Panc1 (cell line): Measurements from ENCODE around the gene ASPRV1. TPM values are rescaled to one million over a fixed set of nuclear protein-coding genes. Genes with fewer than 3 reads are reported as not detected.

Experiments
- ATAC-seq: fragments of 200-7000 bp; cut with Tn5 transposase; 2 replicates; pipeline ENCODE4 v1.9.1; 2020; ENCODE audit warnings: mild to moderate bottlenecking, moderate library complexity
- BruUV-seq: library from RNA; stranded (reverse); fragments of 400-500 nt; replicated peaks from 2 replicates; lab custom pipeline; 2021; lab: Mats Ljungman, UMichigan
- CTCF ChIA-PET: fragments of 300-600 bp; sonication (Branson Sonifier 250); formaldehyde crosslinking; loops from one replicate; lab custom pipeline; 2022; ENCODE audit warnings: antibody characterized with exemption; lab: Charles Lee
- POLR2A ChIA-PET: fragments of 300-600 bp; sonication (Branson Sonifier 250); formaldehyde crosslinking; loops from one replicate; lab custom pipeline; 2022; ENCODE audit warnings: antibody characterized with exemption; lab: Charles Lee
- DNase-seq: peaks from one replicate; pipeline ENCODE4 v3.0.0-alpha.2; 2010; ENCODE audit warnings: low read depth, low spot score
- H3K27ac ChIP-seq: 2 replicates; pipeline ENCODE4 v1.5.1; 2011; ENCODE audit warnings: mild to moderate bottlenecking, low read length, inconsistent platforms
- H3K27me3 ChIP-seq: fragments of 200-500 bp; sonication (Bioruptor generic); 2 replicates; pipeline ENCODE4 v1.6.0; 2014; ENCODE audit warnings: low read length, inconsistent platforms; ENCODE audit not compliant: control insufficient read depth, insufficient read depth
- H3K36me3 ChIP-seq: fragments of 200-500 bp; sonication (Bioruptor generic); 2 replicates; pipeline ENCODE4 v1.5.1; 2014; ENCODE audit warnings: inconsistent platforms, mild to moderate bottlenecking, low read length, moderate library complexity; ENCODE audit not compliant: control insufficient read depth, insufficient read depth
- H3K4me1 ChIP-seq: 2 replicates; pipeline ENCODE4 v1.5.1; 2011; ENCODE audit warnings: inconsistent platforms, mild to moderate bottlenecking, low read length, moderate library complexity; ENCODE audit not compliant: control insufficient read depth, insufficient read depth
- H3K4me3 ChIP-seq, 2 experiments: 2 replicates each; pipeline ENCODE4 v1.5.1; 2011 to 2012; ENCODE audit warnings: low read depth in 2 of 2, low read length in 2 of 2, mild to moderate bottlenecking in 2 of 2, inconsistent platforms in 1 of 2, moderate library complexity in 1 of 2
- H3K9me3 ChIP-seq: fragments of 200-500 bp; sonication (Bioruptor generic); 2 replicates; pipeline ENCODE4 v1.5.1; 2014; ENCODE audit warnings: low read depth, mild to moderate bottlenecking, inconsistent platforms, low read length, moderate library complexity; ENCODE audit not compliant: control insufficient read depth, insufficient read depth
- POLR2AphosphoS5 ChIP-seq: IDR thresholded peaks from 2 replicates; pipeline ENCODE4 v1.6.1; 2012; ENCODE audit warnings: mild to moderate bottlenecking, low read depth, low read length, moderate library complexity
- SIN3A ChIP-seq: IDR thresholded peaks from 2 replicates; pipeline ENCODE4 v1.6.1; 2012; ENCODE audit warnings: low read depth, mild to moderate bottlenecking, low read length, moderate library complexity, borderline replicate concordance; ENCODE audit not compliant: insufficient read depth
- TCF7L2 ChIP-seq: IDR thresholded peaks from 2 replicates; pipeline ENCODE4 v1.6.1; 2011; ENCODE audit warnings: mild to moderate bottlenecking, low read depth, low read length, inconsistent platforms
- in situ Hi-C: cut with HindIII; loops from 2 replicates; pipeline ENCODE4 v1.10.0; 2016; ENCODE audit warnings: low sequenced_read_pairs, low pct_unique_long_range_greater_than_20kb
- intact Hi-C: fragments of 100-400 bp; cut with micrococcal nuclease; formaldehyde crosslinking; loops from one replicate; pipeline ENCODE4 v1.10.0; 2022; ENCODE audit not compliant: unreplicated experiment
- total RNA-seq: library from RNA; stranded (reverse); gene quantifications from one replicate; pipeline ENCODE4 v1.2.1, GENCODE V29; 2021; ENCODE audit not compliant: unreplicated experiment
- TF ChIP-seq, protein P1 (sequence below), 2 experiments: IDR thresholded peaks; 2 replicates each; pipeline ENCODE4 v1.6.1; 2011 to 2012; ENCODE audit warnings: low read depth in 2 of 2, control low read depth in 1 of 2, low read length in 1 of 2, mild to moderate bottlenecking in 1 of 2, moderate library complexity in 1 of 2; ENCODE audit not compliant: insufficient read depth in 1 of 2
- TF ChIP-seq, protein P2 (sequence below): fragments of 450-650 bp; IDR thresholded peaks from 2 replicates; pipeline ENCODE4 v1.5.1; 2017; ENCODE audit warnings: mild to moderate bottlenecking

ASPRV1 gene
- total RNA-seq, 1 experiment from 2014 or later: 0.21 TPM

DNA sequence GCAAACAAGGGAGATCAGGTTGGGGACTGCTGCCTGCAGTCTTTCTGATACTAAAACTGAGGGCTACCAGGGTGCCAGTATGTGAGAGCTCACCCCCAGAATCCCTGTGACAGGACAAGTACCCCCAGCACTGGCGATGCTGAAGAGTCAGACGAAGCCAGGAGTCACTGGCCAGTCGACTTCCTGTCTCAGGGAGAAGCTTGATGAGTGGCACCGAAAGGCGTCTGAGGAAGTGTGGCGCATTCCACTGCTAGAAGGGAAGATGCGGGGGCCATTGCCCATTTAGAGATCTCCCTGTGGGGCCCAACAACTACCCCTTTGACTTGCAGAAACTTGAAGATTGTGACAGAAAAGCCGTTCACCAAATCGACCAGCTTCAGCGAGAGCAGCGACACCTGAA is 24.5 kb downstream of the ASPRV1 start:
- Histone ChIP-seq H3K27me3 (no peaks in the 10 kb centered on the region), H3K27ac (no peak overlapping the region), H3K9me3 (no peaks in the 10 kb centered on the region), H3K4me1 (0 out of 2 replicates have a peak, but pooled peaks cover 4% of the 10 kb centered on the region), H3K4me3 (no peak overlapping the region), H3K36me3 (no peaks in the 10 kb centered on the region)
- ChIA-PET POLR2A (no interaction called here), CTCF (no interaction called here)
- DNase-seq: no peak
- in situ Hi-C loops (no loop called here), intact Hi-C loops (no loop called here)
- BruUV-seq: no TSS peak
- TF ChIP-seq SIN3A (no peak), TCF7L2 (no peak), POLR2AphosphoS5 (no peak)
- TF ChIP-seq, protein P1, sequence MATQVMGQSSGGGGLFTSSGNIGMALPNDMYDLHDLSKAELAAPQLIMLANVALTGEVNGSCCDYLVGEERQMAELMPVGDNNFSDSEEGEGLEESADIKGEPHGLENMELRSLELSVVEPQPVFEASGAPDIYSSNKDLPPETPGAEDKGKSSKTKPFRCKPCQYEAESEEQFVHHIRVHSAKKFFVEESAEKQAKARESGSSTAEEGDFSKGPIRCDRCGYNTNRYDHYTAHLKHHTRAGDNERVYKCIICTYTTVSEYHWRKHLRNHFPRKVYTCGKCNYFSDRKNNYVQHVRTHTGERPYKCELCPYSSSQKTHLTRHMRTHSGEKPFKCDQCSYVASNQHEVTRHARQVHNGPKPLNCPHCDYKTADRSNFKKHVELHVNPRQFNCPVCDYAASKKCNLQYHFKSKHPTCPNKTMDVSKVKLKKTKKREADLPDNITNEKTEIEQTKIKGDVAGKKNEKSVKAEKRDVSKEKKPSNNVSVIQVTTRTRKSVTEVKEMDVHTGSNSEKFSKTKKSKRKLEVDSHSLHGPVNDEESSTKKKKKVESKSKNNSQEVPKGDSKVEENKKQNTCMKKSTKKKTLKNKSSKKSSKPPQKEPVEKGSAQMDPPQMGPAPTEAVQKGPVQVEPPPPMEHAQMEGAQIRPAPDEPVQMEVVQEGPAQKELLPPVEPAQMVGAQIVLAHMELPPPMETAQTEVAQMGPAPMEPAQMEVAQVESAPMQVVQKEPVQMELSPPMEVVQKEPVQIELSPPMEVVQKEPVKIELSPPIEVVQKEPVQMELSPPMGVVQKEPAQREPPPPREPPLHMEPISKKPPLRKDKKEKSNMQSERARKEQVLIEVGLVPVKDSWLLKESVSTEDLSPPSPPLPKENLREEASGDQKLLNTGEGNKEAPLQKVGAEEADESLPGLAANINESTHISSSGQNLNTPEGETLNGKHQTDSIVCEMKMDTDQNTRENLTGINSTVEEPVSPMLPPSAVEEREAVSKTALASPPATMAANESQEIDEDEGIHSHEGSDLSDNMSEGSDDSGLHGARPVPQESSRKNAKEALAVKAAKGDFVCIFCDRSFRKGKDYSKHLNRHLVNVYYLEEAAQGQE (IDR thresholded peaks at IDR 0.05; ENCODE audit: insufficient read depth in 1 of 2, low read depth in 2 of 2, low read length in 1 of 2): no peak
- TF ChIP-seq, protein P2, sequence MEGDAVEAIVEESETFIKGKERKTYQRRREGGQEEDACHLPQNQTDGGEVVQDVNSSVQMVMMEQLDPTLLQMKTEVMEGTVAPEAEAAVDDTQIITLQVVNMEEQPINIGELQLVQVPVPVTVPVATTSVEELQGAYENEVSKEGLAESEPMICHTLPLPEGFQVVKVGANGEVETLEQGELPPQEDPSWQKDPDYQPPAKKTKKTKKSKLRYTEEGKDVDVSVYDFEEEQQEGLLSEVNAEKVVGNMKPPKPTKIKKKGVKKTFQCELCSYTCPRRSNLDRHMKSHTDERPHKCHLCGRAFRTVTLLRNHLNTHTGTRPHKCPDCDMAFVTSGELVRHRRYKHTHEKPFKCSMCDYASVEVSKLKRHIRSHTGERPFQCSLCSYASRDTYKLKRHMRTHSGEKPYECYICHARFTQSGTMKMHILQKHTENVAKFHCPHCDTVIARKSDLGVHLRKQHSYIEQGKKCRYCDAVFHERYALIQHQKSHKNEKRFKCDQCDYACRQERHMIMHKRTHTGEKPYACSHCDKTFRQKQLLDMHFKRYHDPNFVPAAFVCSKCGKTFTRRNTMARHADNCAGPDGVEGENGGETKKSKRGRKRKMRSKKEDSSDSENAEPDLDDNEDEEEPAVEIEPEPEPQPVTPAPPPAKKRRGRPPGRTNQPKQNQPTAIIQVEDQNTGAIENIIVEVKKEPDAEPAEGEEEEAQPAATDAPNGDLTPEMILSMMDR: no peak
- no peak for ATAC-seq

DNA sequence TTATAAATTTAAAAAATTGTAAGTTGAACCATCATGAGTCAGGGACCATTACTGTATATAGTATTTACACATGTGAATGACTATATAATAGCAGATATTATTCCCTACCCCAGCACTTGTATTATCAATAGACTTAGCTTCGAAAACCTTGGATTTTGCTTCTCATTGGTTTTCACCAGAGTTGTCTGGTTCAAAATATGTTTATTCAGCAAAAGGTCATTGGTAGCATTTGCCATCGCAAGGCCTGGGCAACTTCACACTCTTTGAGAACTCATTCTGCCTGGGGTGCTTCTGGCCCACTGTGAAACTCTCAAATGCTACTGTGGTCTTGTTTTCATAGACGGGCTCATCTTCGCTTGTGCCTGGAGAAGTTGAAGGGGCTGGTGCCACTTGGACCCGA is 26.4 kb downstream of the ASPRV1 start:
- in situ Hi-C loops: no loop called here
- intact Hi-C loops: no loop called here
- H3K27ac ChIP-seq: no peak overlapping the region
- POLR2A ChIA-PET: no interaction called here
- TF ChIP-seq TCF7L2: no peak
- no peak for TF ChIP-seq POLR2AphosphoS5
- TF ChIP-seq SIN3A: no peak
- TF ChIP-seq, protein P1 (IDR thresholded peaks at IDR 0.05; ENCODE audit: insufficient read depth in 1 of 2, low read depth in 2 of 2, low read length in 1 of 2): no peak
- TF ChIP-seq, protein P2: no peak
- DNase-seq: no peak
- CTCF ChIA-PET: no interaction called here
- no peaks in the 10 kb centered on the region for H3K36me3 ChIP-seq
- ATAC-seq: no peak
- H3K4me1 ChIP-seq: 0 out of 2 replicates have a peak, but pooled peaks cover 4% of the 10 kb centered on the region
- H3K9me3 ChIP-seq: no peaks in the 10 kb centered on the region
- no TSS peak for BruUV-seq
- no peaks in the 10 kb centered on the region for H3K27me3 ChIP-seq
- H3K4me3 ChIP-seq: no peak overlapping the region
